GM21619 (cell line): ENCODE measurements around the gene CSDE1.

Source experiments
- ATAC-seq: cut with Tn5 transposase; IDR thresholded peaks from one replicate; pipeline ENCODE4 v1.9.1; 2021; ENCODE audit not compliant: unreplicated experiment

The CSDE1 gene

GRCh38 chr1:114750780-114751179, 7.0 kb downstream of the CSDE1 start:
- no peak for ATAC-seq

DNA sequence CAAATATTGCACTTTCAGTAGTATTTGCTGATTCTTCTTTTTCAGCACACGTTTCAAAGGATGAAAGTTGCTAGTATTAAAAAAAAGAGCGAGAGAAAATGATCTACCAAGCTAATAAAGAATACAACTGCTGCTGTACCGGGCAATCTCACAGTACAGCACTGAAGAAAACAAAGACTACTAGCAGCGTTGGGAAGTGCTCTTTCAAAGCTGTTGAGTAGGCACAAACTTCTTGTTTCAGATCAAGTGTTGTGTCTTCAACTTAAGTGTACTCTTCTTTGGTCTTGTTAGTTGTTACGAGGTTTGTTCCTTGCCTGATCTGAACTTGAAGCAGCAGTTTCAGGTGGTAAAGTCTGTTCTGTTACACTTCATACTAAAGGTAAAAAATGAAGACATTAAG, 7.9 kb downstream of the CSDE1 start:
- no peak for ATAC-seq

GRCh38 chr1:114746450-114747121, 11.2 kb downstream of the CSDE1 start:
- no peak for ATAC-seq

- no peak for ATAC-seq
Observed at GRCh38 chr1:114745291-114745690, 12.5 kb downstream of the CSDE1 start.

GRCh38 chr1:114741963-114742746, 15.6 kb downstream of the CSDE1 start:
- ATAC-seq, result no peak

GRCh38 chr1:114740331-114740730, 17.5 kb downstream of the CSDE1 start:
- ATAC-seq, result no peak

DNA sequence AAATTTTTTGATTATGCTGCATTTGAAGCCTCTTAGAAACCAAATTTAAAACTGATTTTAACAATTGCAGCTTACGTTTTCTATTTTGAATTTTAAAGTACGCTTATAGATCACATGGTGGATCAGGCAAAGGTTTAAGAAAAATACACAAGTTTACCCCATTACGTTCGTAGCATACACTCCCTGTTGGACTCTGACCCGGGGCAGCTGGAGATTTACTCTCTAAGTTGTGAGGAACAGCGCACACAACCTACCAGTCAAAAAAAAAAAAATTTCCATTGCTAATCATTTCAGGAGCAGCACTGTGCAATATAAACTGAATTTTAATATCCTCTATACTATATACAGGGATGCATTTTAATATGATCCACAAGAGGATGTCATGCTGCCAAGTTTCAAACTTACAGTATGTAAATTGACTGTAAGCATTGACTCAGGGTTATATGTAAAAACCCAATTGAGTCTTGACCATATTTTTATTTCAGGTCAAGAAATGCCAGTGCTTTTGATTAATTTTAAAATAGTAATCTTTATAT, 20.4 kb downstream of the CSDE1 start:
- ATAC-seq, result no peak

- no peak for ATAC-seq
Observed at GRCh38 chr1:114735479-114735878, 22.3 kb downstream of the CSDE1 start.

- no peak for ATAC-seq
Observed at GRCh38 chr1:114729782-114730181, 28.0 kb downstream of the CSDE1 start.

DNA sequence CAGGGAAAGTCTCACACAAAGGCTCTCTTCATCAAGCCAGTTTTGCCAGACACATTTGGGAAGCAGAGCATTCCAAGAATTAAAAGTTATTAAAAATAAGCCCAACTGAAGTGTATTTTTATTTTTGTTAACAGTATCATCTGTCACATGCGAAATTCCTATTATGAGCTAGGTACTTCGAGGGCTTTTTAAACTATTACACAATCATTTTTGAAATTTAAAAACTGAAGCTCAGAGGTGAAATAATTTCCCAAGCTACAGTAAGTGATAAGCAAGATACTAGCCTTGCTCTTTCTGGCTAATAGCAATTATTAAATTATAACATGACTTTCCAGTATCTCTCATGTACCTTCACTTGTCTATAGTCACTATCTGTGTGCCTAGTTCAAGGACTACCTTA, 29.2 kb downstream of the CSDE1 start:
- ATAC-seq, result no peak

- ATAC-seq, result no peak
Observed at GRCh38 chr1:114725230-114725629, 32.6 kb downstream of the CSDE1 start.

GRCh38 chr1:114723915-114724314, 33.9 kb downstream of the CSDE1 start:
- ATAC-seq, result no peak

DNA sequence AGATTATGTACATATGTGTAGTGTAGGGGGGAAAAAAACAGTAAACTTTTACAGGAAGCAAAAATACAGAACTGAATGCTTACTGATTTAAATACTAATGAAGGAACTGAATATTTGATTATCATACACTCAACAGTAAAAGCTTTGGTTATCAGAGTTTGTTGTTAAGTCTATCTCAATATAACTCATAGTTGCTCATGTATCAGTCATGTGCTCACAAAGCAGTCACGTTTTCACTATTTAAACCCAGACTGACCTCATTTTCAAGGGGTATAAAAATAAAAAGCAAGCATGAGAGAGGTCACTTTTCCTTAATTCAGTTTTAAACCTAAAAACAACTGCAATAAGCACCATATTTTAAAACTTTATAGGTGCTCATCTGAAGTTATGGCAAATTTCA, 34.3 kb downstream of the CSDE1 start:
- no peak for ATAC-seq

DNA sequence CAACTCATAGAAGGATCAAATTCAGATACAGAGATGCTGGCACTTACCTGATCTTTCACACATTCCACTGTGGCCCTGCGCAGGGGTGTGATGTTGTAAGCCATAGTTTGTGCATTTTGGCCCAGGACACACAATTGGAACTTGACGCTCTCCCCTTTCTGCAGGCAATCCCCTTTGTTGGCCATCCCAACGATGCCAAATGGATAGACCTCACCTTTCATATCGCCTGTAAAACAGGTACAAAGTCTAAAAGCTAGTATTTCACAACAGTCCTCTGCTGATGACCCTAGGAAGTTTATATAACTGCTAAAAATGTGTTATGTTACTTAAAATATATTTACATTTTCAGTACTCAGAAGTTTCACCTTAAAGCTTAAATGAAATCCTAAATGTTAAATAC, 37.3 kb downstream of the CSDE1 start:
- no peak for ATAC-seq

- no peak for ATAC-seq
Observed at GRCh38 chr1:114719424-114719787, 38.4 kb downstream of the CSDE1 start.

GRCh38 chr1:114718661-114719423, 38.9 kb downstream of the CSDE1 start:
- no peak for ATAC-seq

DNA sequence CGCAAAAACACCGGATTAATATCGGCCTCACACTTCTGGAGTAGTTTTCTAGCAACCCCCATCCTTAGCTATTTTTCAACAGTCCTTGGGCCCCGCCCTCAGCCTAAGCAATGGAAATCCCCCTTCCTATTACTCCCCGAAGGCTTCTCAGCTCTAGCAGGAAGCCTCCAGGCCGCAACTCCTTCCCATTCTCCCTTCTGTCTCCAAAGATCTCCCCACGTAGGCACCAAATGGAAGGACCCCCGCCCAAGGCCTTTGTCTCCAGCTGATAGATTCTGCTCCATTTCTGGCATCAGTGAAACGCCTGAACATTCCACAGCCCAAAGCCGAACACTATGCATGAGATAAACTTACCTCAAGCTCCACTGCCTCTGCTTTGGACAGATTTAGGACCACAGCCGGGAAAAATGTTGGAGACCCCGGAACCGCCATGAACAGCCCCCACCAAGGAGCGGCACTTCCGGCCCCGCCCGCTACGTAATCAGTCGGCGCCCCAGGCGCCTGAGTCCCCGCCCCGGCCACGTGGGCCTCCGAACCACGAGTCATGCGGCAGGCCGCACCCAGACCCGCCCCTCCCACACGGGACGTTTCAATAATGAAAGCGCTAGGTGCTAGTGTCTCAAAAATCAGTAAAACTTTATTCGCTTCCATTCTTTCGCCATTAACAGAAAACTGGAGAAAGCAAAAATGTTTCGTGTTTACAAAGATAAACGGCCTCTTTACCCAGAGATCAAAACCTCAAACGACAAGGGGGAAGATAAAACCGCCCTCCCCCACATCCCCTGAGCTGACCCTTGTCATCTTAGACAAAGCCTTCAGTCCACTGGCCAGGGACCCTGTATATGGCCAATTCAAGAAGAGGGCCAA, 41.2 kb downstream of the CSDE1 start, which contains the start of gene NRAS:
TSS of gene NRAS (minus strand) at position 468 of the 867 bp plus-strand sequence. CDS start 611 bp downstream, outside the sequence.
- ATAC-seq, result peak; percentile 94

DNA sequence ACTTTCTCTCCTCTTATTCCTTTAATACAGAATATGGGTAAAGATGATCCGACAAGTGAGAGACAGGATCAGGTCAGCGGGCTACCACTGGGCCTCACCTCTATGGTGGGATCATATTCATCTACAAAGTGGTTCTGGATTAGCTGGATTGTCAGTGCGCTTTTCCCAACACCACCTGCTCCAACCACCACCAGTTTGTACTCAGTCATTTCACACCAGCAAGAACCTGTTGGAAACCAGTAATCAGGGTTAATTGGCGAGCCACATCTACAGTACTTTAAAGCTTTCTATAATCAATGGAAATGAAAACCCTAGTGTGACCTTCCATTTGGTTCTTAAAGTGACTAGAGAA, 41.9 kb downstream of the CSDE1 start:
- no peak for ATAC-seq

DNA sequence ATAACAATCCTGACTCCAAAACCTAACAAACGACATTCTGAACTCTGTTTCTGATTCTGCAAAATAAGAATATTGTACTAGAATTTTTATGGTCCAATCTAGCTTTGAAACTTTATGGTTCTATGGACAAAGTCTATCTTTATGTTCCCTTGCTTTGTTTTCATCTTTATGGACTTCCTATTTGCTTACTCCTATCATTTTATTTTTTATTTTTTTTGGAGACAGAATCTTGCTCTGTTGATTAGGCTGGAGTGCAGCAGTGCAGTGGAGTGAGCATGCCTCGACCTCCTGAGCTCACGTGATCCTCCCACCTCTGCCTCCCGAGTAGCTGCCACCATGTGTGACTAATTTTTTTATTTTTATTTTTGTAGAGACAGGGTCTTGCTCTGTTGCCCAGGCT, 44.8 kb downstream of the CSDE1 start:
- ATAC-seq, result no peak

GRCh38 chr1:114710360-114710759, 47.4 kb downstream of the CSDE1 start:
- no peak for ATAC-seq

- ATAC-seq, result no peak
Observed at GRCh38 chr1:114707604-114708003, 50.2 kb downstream of the CSDE1 start.
